NAMALWA (cell line): ENCODE data around the gene ITPK1.
A peak's percentile ranks its signal among the peaks of the same experiment; 100 is the strongest.

Experiments
- DNase-seq: peaks from one replicate; pipeline ENCODE4 v3.0.0-alpha.2; 2015; ENCODE audit warnings: low spot score

Gene ITPK1

DNA sequence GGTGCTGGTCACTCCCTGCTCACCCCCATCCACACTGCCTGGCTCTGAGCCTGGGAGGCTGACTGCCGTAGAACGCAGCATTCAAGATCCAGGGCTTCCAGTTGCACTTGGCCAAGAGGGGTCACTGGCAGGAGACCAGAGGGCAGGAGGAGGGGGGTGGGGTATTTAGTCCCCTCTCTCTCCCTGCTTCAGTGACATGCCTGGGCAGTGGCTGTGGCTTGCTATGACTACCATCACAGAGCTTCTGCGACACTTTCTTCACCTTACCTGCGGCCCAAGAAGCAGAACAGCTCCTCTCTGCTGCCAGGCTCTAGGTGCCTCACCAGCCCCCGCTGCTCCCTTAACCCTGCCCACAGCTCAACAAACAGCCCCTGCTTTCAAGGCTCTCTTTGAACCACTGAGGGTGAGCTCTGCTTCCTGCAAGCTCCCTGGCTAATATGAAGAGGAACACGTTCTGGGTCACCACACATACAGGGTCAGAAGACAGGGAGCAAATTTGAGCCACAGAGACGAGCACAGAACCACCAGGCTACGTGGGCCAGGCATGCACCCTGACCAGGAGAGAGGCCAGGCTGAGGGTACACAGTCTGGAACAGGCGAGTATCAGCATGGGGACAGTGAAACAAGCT, 55.7 kb downstream of the ITPK1 start:
- peak; percentile 19 for DNase-seq

- DNase-seq, result no peak
Observed at GRCh38 chr14:93059260-93059659, 56.5 kb downstream of the ITPK1 start.

DNA sequence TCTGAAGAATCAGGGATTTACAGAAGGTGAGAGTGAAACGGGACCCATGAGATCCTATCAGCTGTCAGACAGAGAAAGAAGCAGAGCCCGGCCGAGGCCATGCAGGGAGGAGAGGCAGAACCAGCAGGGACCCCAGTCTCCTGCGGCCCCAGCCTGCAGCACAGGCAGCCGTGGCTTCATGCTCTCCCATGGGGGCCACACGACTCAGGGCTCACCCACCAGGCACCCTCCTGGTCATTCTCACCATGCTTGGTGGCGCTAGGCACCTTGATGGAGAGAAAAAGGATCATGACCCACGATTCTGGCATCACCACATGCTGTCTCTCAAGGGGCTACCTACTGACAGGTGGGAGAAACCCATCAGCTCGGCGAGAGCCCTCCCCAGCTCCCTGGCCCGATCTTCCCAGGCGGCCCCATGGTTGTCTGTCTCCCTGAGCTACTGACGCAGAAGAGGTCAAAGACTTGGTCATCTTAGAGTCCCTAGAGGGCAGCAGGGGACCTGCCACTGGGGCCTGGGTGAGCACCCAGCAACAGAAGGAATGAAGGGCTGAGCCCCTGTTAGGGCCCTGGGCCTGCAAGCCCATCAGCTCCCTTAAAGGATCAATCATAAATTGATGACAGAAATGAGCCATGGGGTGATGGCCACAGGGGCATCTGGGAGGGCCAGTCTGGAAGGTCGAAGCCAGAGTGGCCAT, 58.0 kb downstream of the ITPK1 start:
- no peak for DNase-seq

DNA sequence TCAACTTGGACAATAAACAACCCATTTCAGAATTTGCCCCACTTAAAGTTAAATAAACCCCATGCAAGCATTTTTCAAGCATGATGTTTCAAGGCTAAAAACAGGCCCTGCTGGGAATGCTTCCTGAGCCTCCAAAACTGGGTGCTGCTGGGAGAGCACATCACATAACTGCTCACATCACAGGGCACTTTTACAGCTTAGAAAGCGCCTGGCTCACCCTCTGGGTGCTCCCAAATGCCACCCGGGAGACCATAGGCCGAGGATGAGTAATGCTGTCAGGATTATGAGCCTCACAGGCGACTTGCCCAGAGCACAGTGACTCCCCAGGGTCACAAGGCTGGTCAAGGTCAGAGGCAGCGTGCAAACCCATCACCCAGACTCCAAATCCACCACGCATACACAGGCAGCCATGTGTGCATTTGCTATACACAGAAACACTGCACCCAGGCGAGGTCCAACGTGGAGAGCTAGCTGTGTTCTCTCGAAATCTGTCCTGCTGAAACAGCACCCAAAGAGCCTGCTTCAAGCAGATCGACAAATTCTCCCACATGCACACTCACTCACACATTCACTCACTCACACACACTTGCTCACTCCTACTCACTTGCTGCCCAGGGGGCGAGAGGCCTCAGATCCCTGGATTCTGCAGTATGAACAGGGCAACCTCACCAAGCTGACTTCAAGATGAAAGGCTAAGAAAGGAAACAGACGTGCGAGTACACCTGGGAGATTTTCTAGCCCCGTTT, 58.7 kb downstream of the ITPK1 start:
- no peak for DNase-seq

GRCh38 chr14:93056166-93056839, 59.4 kb downstream of the ITPK1 start:
- DNase-seq, result no peak

- no peak for DNase-seq
Observed at GRCh38 chr14:93055651-93056115, 60.0 kb downstream of the ITPK1 start.

- no peak for DNase-seq
Observed at GRCh38 chr14:93054876-93055275, 60.8 kb downstream of the ITPK1 start.

GRCh38 chr14:93054006-93054405, 61.7 kb downstream of the ITPK1 start:
- no peak for DNase-seq

DNA sequence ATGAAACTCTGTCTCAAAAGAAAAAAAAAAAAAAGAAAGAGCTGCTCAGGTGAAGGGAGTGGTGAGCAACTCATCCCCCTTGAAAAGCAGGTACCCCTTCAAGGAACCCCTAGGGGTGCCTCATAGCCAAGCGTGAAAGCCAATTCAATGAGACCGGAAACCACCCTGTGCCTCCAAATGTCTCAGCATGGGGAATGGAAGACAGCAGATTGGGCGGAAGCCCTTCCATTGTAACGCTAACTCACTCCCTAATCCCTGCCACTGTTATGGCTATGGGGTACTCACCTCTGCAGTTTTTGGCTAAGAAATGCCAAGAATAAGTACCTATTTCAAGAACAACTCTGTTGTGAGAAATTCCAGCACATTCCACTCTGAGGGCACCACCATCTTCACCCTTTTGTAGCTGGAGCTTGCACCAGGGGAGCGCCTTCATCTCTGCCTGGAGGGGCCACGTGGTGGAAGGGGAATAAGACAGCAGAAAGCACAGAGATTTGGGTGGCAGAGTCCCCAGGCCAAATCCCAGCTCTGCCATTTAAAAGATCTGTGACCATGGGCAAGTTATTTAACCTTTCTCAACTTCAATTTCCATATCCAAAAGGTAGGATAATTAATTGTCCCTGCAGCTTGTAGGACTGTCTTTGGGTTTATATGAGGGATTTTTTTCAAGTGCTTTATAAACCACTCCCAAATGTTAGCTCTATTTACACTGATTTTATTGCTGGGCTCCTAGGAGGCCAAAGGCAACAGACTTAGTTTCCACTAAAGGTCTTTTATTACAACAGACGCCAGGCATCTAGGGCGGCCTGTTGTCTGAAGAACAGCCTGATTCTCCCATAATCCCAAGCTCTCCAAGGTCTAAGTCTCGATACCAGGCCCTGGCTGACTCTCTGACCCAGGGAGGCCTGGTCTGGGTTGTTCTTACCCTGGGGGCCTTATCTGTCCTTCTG, 63.9 kb downstream of the ITPK1 start:
- DNase-seq, result no peak

DNA sequence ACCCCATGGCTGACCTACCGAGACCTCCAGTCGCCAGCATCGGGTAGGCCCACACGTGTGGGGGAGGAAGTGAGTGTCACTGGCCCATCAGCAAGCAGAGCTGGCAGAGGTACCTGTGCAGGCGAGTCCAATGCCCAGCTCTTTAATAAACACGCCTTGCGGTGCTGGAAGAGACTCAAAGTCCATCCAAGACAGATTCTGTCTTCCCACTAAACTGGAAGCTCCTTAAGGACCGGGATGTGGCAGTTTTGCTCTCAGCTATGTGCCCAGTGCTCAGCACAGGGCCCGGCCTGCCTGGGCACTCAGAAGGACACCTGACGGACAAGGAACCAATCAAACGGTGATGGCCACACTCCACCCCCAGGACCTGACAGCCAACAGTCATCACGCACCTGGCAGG, 65.0 kb downstream of the ITPK1 start:
- no peak for DNase-seq

GRCh38 chr14:93049867-93050331, 65.8 kb downstream of the ITPK1 start:
- no peak for DNase-seq

DNA sequence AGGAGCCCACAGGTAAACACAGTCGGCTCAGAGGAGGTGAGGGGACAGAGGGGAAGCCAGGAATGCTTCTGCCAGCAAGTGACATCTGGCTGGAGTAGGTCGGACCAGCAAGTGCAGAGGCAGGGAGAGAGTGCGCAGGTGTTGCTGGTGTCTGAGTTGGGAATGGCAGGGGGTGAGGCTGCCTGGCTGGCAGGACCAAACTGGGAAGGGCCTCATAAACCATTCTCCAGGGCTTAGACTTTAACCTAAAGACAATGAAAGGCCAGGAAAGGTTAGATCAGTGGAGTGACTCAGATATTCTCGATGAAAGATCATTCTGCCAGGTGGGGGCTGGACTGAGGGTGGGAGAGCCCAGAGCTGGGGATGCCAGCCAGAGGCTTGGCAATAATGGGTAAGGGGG, 66.4 kb downstream of the ITPK1 start:
- DNase-seq, result no peak

- no peak for DNase-seq
Observed at GRCh38 chr14:93048843-93049242, 66.9 kb downstream of the ITPK1 start.

GRCh38 chr14:93047661-93048060, 68.1 kb downstream of the ITPK1 start:
- DNase-seq, result no peak

- DNase-seq, result no peak
Observed at GRCh38 chr14:93047157-93047556, 68.6 kb downstream of the ITPK1 start.

DNA sequence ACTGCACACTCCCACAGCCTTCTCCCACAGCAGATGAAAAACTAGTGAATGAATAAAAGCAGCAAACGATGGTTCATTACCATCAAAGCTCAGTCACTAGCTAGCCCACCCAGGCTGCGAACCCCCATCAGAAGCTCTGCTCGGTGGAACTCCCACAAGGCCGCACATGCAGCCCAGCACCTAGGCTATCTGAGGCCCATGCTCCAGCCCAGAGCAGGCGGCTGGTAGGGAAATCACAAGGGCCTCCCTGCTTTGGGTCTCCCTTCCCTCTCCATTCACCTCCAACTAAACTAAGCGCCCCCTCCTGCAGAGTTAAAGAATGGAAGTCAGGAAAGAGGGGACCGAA, 69.0 kb downstream of the ITPK1 start:
- DNase-seq, result no peak

GRCh38 chr14:93045965-93046704, 69.6 kb downstream of the ITPK1 start:
- DNase-seq, result no peak

DNA sequence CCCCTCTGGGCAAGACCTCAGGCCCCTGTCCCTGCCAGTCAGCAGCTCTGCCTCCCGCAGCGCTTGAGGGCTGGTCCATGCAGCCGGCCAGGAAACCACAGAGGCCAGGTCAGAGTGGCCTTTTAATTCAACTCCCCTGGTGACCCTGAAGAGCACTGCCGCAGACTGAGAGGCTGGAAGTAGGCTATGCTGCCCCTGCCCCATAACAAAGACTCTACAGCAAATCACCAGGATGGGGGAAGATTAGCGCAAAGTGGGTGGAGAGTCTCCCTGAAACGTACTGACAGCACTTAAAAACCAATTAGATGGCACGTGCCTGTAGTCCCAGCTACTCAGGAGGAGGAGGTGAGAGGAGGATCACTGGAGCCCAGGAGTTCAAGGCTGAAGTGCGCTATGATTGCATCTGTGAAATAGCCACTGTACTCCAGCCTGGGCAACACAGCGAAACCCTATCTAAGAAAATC, 70.5 kb downstream of the ITPK1 start:
- DNase-seq, result no peak

- no peak for DNase-seq
Observed at GRCh38 chr14:93044556-93044955, 71.2 kb downstream of the ITPK1 start.

GRCh38 chr14:93044121-93044520, 71.6 kb downstream of the ITPK1 start:
- DNase-seq, result no peak
